CD4-positive, alpha-beta T cell (primary cell): ENCODE data around the gene E2F1. TPM values are rescaled to one million over a fixed set of nuclear protein-coding genes. Genes with fewer than 3 reads are reported as not detected.

ENCODE experiments used
- ATAC-seq: fragments of 200-7000 bp; cut with Tn5 transposase; one replicate; pipeline ENCODE4 v1.10.0; 2022; ENCODE audit warnings: mild to moderate bottlenecking; ENCODE audit not compliant: poor library complexity
- CTCF ChIA-PET: fragments of 350-600 bp; sonication (Branson Sonifier 250); formaldehyde crosslinking; loops from one replicate; lab custom pipeline; 2021; ENCODE audit warnings: antibody characterized with exemption, inconsistent platforms; lab: Charles Lee
- POLR2A ChIA-PET: fragments of 350-600 bp; sonication (Branson Sonifier 250); formaldehyde crosslinking; loops from one replicate; lab custom pipeline; 2021; ENCODE audit warnings: antibody characterized with exemption, inconsistent platforms; lab: Charles Lee
- DNase-seq, 14 experiments: peaks; one replicate each; pipeline ENCODE4 v3.0.0-alpha.2; 2013 to 2020; ENCODE audit warnings: mixed read lengths in 2 of 14
- H3K27ac ChIP-seq, 2 donors: one replicate each; pipeline versions ENCODE4 v1.5.1 to v1.7.0; 2013; ENCODE audit warnings: low read length in 2 of 2, low read depth in 1 of 2, mild to moderate bottlenecking in 1 of 2
- H3K27me3 ChIP-seq, 2 experiments: 1 replicate in 1 of 2; 2 replicates in 1 of 2; pipeline versions ENCODE4 v1.6.1 to v1.7.0; 2013; ENCODE audit warnings: low read length in 2 of 2, control low read depth in 1 of 2, mild to moderate bottlenecking in 1 of 2, moderate library complexity in 1 of 2; ENCODE audit not compliant: insufficient read depth in 2 of 2, control insufficient read depth in 1 of 2
- H3K36me3 ChIP-seq: one replicate; pipeline ENCODE4 v1.6.1; 2013; ENCODE audit warnings: low read length, control low read depth; ENCODE audit not compliant: insufficient read depth
- H3K4me1 ChIP-seq: one replicate; pipeline ENCODE4 v1.6.1; 2013; ENCODE audit warnings: low read length, control low read depth; ENCODE audit not compliant: insufficient read depth
- H3K4me3 ChIP-seq: one replicate; pipeline ENCODE4 v1.5.1; 2013; ENCODE audit warnings: mild to moderate bottlenecking, low read length, moderate library complexity
- H3K9me3 ChIP-seq, 2 experiments: 1 replicate in 1 of 2; 2 replicates in 1 of 2; pipeline versions ENCODE4 v1.6.1 to v1.7.0; 2013; ENCODE audit warnings: low read length in 2 of 2, mild to moderate bottlenecking in 2 of 2, control low read depth in 1 of 2, moderate library complexity in 1 of 2; ENCODE audit not compliant: control insufficient read depth in 1 of 2, insufficient read depth in 1 of 2
- H3K27ac Mint-ChIP-seq: one replicate; pipeline ENCODE4 v1.8.0; 2020; ENCODE audit warnings: mixed read lengths
- H3K27me3 Mint-ChIP-seq: one replicate; pipeline ENCODE4 v1.8.0; 2021; ENCODE audit warnings: mixed read lengths
- H3K36me3 Mint-ChIP-seq: one replicate; pipeline ENCODE4 v1.8.0; 2021; ENCODE audit warnings: low read depth, mixed read lengths
- H3K4me1 Mint-ChIP-seq: one replicate; pipeline ENCODE4 v1.8.0; 2021; ENCODE audit warnings: low read depth, mixed read lengths
- H3K4me3 Mint-ChIP-seq: one replicate; pipeline ENCODE4 v1.8.0; 2020; ENCODE audit warnings: mild to moderate bottlenecking, mixed read lengths
- H3K9me3 Mint-ChIP-seq: one replicate; pipeline ENCODE4 v1.8.0; 2020; ENCODE audit warnings: mixed read lengths
- CTCF ChIP-seq: fragments of 200-600 bp; IDR thresholded peaks from one replicate; pipeline ENCODE4 v1.8.0; 2022; ENCODE audit warnings: antibody characterized with exemption, mild to moderate bottlenecking
- intact Hi-C, 2 experiments: fragments of 100-400 bp; cut with DNase I in 1 of 2; cut with micrococcal nuclease in 1 of 2; formaldehyde crosslinking; loops; one replicate each; pipeline versions ENCODE4 v1.15.1 to v1.9.0; 2023 to 2025; cut with DNase I, micrococcal nuclease
- total RNA-seq, 174 experiments: library from RNA in 2 of 174; stranded (reverse) in 2 of 174; gene quantifications; one replicate each; pipeline ENCODE4 v1.2.3 and lab custom pipeline; 2021 to 2026

E2F1 gene
- total RNA-seq, 2 experiments from 2014 or later: 1.2 to 1.6 TPM

DNA sequence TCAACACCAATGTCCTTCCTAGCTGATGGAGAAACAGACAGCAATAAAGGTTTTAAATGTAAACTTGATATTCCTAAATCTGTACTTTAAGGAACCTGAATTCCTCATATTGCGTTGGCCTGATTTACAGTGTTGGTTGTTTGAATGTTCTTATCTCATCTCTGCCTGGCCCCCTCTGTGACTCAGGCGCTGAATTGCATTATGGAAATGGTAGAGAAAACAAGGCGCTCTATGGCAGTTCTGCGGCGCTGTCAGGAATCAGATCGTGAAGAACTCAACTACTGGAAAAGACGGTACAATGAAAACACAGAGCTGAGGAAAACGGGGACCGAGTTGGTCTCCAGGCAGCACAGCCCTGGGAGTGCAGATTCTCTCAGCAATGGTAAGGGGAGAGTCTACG is 56.7 kb downstream of the E2F1 start:
- intact Hi-C loops: no loop called here
- Histone ChIP-seq H3K36me3 (peaks cover 61% of the 10 kb centered on the region), H3K9me3 (no peaks in the 10 kb centered on the region), H3K27me3 (no peaks in the 10 kb centered on the region), H3K27ac (no peak overlapping the region), H3K4me1 (peaks cover 18% of the 10 kb centered on the region), H3K4me3 (no peak overlapping the region)
- no peak for ATAC-seq
- ChIA-PET CTCF (no interaction called here), POLR2A (no interaction called here)
- Mint-ChIP-seq H3K4me1 (peaks cover 10% of the 10 kb centered on the region), H3K4me3 (no peak overlapping the region), H3K36me3 (peaks cover 82% of the 10 kb centered on the region), H3K9me3 (no peaks in the 10 kb centered on the region), H3K27ac (no peak overlapping the region), H3K27me3 (no peaks in the 10 kb centered on the region)
- no peak for DNase-seq
- no peak for TF ChIP-seq CTCF

- Histone ChIP-seq H3K9me3 (no peaks in the 10 kb centered on the region), H3K36me3 (peaks cover 71% of the 10 kb centered on the region), H3K4me1 (peaks cover 20% of the 10 kb centered on the region), H3K27me3 (no peaks in the 10 kb centered on the region), H3K27ac (no peak overlapping the region), H3K4me3 (no peak overlapping the region)
- intact Hi-C loops: no loop called here
- H3K36me3 Mint-ChIP-seq: peaks cover 88% of the 10 kb centered on the region
- peaks cover 20% of the 10 kb centered on the region for H3K4me1 Mint-ChIP-seq
- no peak overlapping the region for H3K27ac Mint-ChIP-seq
- TF ChIP-seq CTCF: no peak
- H3K4me3 Mint-ChIP-seq: no peak overlapping the region
- ATAC-seq: no peak
- no peaks in the 10 kb centered on the region for H3K27me3 Mint-ChIP-seq
- ChIA-PET CTCF (no interaction called here), POLR2A (no interaction called here)
- no peaks in the 10 kb centered on the region for H3K9me3 Mint-ChIP-seq
- DNase-seq: no peak
Measured at GRCh38 chr20:33627577-33628216, 58.5 kb downstream of the E2F1 start.

- no peak overlapping the region for H3K4me3 Mint-ChIP-seq
- DNase-seq: no peak
- no peaks in the 10 kb centered on the region for H3K27me3 Mint-ChIP-seq
- peaks cover 93% of the 10 kb centered on the region for H3K36me3 Mint-ChIP-seq
- H3K27ac Mint-ChIP-seq: no peak overlapping the region
- Histone ChIP-seq H3K36me3 (peaks cover 69% of the 10 kb centered on the region), H3K4me1 (peaks cover 19% of the 10 kb centered on the region), H3K27me3 (no peaks in the 10 kb centered on the region), H3K27ac (no peak overlapping the region), H3K9me3 (no peaks in the 10 kb centered on the region), H3K4me3 (no peak overlapping the region)
- POLR2A ChIA-PET: no interaction called here
- peaks cover 24% of the 10 kb centered on the region for H3K4me1 Mint-ChIP-seq
- no peaks in the 10 kb centered on the region for H3K9me3 Mint-ChIP-seq
- no peak for TF ChIP-seq CTCF
- intact Hi-C loops: no loop called here
- CTCF ChIA-PET: no interaction called here
- ATAC-seq: no peak
Measured at GRCh38 chr20:33626190-33626589, 60.0 kb downstream of the E2F1 start.

Other genes starting within 250 kb of the E2F1 start
- gene SNTA1, start 242.6 kb downstream of the E2F1 start, total RNA-seq: 1 to 10 TPM; 5.0 to 5.2 TPM
- 10 to 100 TPM; 17.9 to 18.6 TPM for gene CBFA2T2, start 196.3 kb downstream of the E2F1 start, total RNA-seq
- under 1 TPM; 0.17 to 0.19 TPM for gene C20orf144, start 24.1 kb downstream of the E2F1 start, total RNA-seq
- under 1 TPM; 0.28 to 0.55 TPM for gene ACTL10, start 19.4 kb downstream of the E2F1 start, total RNA-seq
- 1 to 10 TPM; 8.7 to 9.2 TPM for gene NECAB3, start 12.0 kb downstream of the E2F1 start, total RNA-seq
- gene PXMP4, start 33.9 kb upstream of the E2F1 start, total RNA-seq: 1 to 10 TPM; 3.6 to 4.1 TPM
- gene ZNF341, start 45.6 kb upstream of the E2F1 start, total RNA-seq: 1 to 10 TPM; 2.1 to 2.7 TPM
- gene CHMP4B, start 125.0 kb upstream of the E2F1 start, total RNA-seq: 10 to 100 TPM; 44.2 to 49.3 TPM